ENCODE measurements around the gene UCK1. TPM values are rescaled to one million over a fixed set of nuclear protein-coding genes. Genes with fewer than 3 reads are reported as not detected.

Gene UCK1
- total and polyA plus RNA-seq, 2 of the 8 experiments (the other 6 are each of a cell fraction or from before 2014, with no cell fraction given) = 35.1 to 42.0 TPM

GRCh38 chr9:131566158-131566557 lies 35.1 kb upstream of the UCK1 start:
- 97% methylated on average over 3 of the region's 3 CpGs; no CpG with 5 or more reads in 1 of the 2 experiments for WGBS, 2 experiments (ENCODE audit: extremely low coverage in 1 of 2, insufficient coverage in 1 of 2, insufficient read length in 1 of 2, insufficient replicate concordance in 2 of 2, low coverage in 1 of 2, low lambda C conversion rate in 2 of 2, missing lambda C conversion rate in 1 of 2)
- no peak overlapping the region for H2AFZ ChIP-seq (ENCODE audit: low read length)
- ChIA-PET CTCF (ENCODE audit: partially characterized antibody) (interaction anchor here (0.6 to 1.0 kb wide), 2 partner anchors 13 to 34 kb away, joined by 3 to 4 read pairs; no protein-coding TSS in a partner anchor), POLR2A (ENCODE audit: partially characterized antibody) (no interaction called here)
- no peak overlapping the region for H4K8ac ChIP-seq (ENCODE audit: extremely low read depth, insufficient read depth, low read length)
- H3K36me3 ChIP-seq (ENCODE audit: control insufficient read depth in 2 of 4, insufficient read depth in 4 of 4, low read length in 3 of 4) = no peaks in the 10 kb centered on the region
- FAIRE-seq (no peak), DNase-seq (ENCODE audit: low read depth in 1 of 2, low spot score in 2 of 2) (no peak)
- H3K18ac ChIP-seq (ENCODE audit: extremely low read depth, low read length) = no peak overlapping the region
- H2AK5ac ChIP-seq (ENCODE audit: low read depth, low read length) = no peak overlapping the region
- no peak overlapping the region for H3K56ac ChIP-seq (replicated peaks; ENCODE audit: insufficient read length, low read depth, low read length)
- no peak overlapping the region for H3K14ac ChIP-seq (ENCODE audit: insufficient read length)
- no peak overlapping the region for H2BK120ac ChIP-seq (replicated peaks; ENCODE audit: low read depth, low read length)
- H3K4me2 ChIP-seq (ENCODE audit: insufficient read depth in 1 of 2, low read depth in 2 of 2, low read length in 2 of 2) = no peak overlapping the region
- H3K27me3 ChIP-seq (replicated peaks in 1 of 4; ENCODE audit: control insufficient read depth in 3 of 4, extremely low read depth in 1 of 4, insufficient read depth in 3 of 4, low read length in 3 of 4) = no peaks in the 10 kb centered on the region
- H4K20me1 ChIP-seq (replicated peaks in 1 of 2; ENCODE audit: control insufficient read depth in 1 of 2, insufficient read depth in 2 of 2, low read length in 2 of 2) = no peaks in the 10 kb centered on the region
- no peaks in the 10 kb centered on the region for H3K79me2 ChIP-seq (ENCODE audit: control insufficient read depth in 1 of 2, insufficient read depth in 2 of 2, low read length in 2 of 2)
- no peaks in the 10 kb centered on the region for H3K79me1 ChIP-seq (ENCODE audit: low read depth, low read length)
- no peak overlapping the region for H2BK5ac ChIP-seq (ENCODE audit: low read depth, low read length)
- no peak overlapping the region for H3K23ac ChIP-seq (ENCODE audit: insufficient read length)
- H3K4me1 ChIP-seq (replicated peaks in 1 of 4; ENCODE audit: control insufficient read depth in 3 of 4, insufficient read depth in 4 of 4, low read length in 3 of 4) = no peaks in the 10 kb centered on the region
- H2BK15ac ChIP-seq (ENCODE audit: low read length) = no peak overlapping the region
- H3K9ac ChIP-seq (replicated peaks in 1 of 4; ENCODE audit: extremely low read depth in 1 of 4, low read depth in 3 of 4, low read length in 3 of 4) = no peak overlapping the region
- H4K5ac ChIP-seq (ENCODE audit: insufficient read length, low read depth, low read length) = no peak overlapping the region
- no peak overlapping the region for H2BK12ac ChIP-seq (ENCODE audit: low read depth, low read length)
- H3K27ac ChIP-seq (ENCODE audit: low read depth, low read length) = no peak overlapping the region
- no peak overlapping the region for H3K4me3 ChIP-seq (ENCODE audit: extremely low read depth in 1 of 4, insufficient read depth in 2 of 4, low read depth in 3 of 4, low read length in 4 of 4)
- H3K4ac ChIP-seq (replicated peaks; ENCODE audit: insufficient read length, low read depth, low read length) = no peak overlapping the region
- peaks cover 4 to 7% of the 10 kb centered on the region in 2 experiments; a peak in 2 of 4 replicates for H3K9me3 ChIP-seq (ENCODE audit: insufficient read depth in 2 of 2, low read depth in 1 of 2, low read length in 1 of 2)
- no peak overlapping the region for H4K91ac ChIP-seq (replicated peaks; ENCODE audit: insufficient read length, low read length)
- H2BK20ac ChIP-seq (ENCODE audit: low read length) = no peak overlapping the region
- no peaks in the 10 kb centered on the region for H3K23me2 ChIP-seq (ENCODE audit: low read depth, low read length)
- TF ChIP-seq TBP (IDR thresholded peaks at IDR 0.05; ENCODE audit: low read depth, low read length) (no peak), TAF1 (IDR thresholded peaks at IDR 0.05; ENCODE audit: low read depth, low read length) (no peak), SP2 (IDR thresholded peaks at IDR 0.05; ENCODE audit: low read length) (no peak)

Data from H1 (cell line).